K562 (cell line): ENCODE data around the gene CPVL. TPM values are rescaled to one million over a fixed set of nuclear protein-coding genes. Genes with fewer than 3 reads are reported as not detected.

Source experiments
- ATAC-seq: fragments of 200-7000 bp; cut with Tn5 transposase; 3 replicates; pipeline ENCODE4 v1.9.1; 2020; ENCODE audit warnings: moderate library complexity
- BruUV-seq: library from RNA; stranded (reverse); fragments of 400-500 nt; replicated peaks from 2 replicates; lab custom pipeline; 2021; lab: Mats Ljungman, UMichigan
- CTCF ChIA-PET: fragments of 300-600 bp; formaldehyde crosslinking; extraction: SDS; loops from one replicate; lab custom pipeline; 2021; ENCODE audit warnings: low intra/inter-chr PET ratio; lab: Yijun Ruan, JAX
- POLR2A ChIA-PET: fragments of 300-600, 350-650 bp; sonication (Branson Sonifier 250); formaldehyde crosslinking; extraction: SDS; loops from one replicate; lab custom pipeline; 2021; ENCODE audit warnings: antibody characterized with exemption, inconsistent platforms; lab: Yijun Ruan, JAX
- DNase-seq, 4 experiments: peaks; one replicate each; pipeline versions ENCODE4 v3.0.0 to v3.0.0-alpha.2; 2011 to 2018; ENCODE audit warnings: low spot score in 3 of 4, mixed read lengths in 3 of 4; ENCODE audit errors: extremely low read depth in 1 of 4
- FAIRE-seq: peaks from 2 replicates; lab custom pipeline; 2011; peaks lifted over from hg19 to GRCh38; lab: Jason Lieb, UNC
- H2AFZ ChIP-seq: 2 replicates; pipeline ENCODE4 v1.6.0; 2011; ENCODE audit warnings: low read depth, low read length, control low read depth, inconsistent platforms
- H3K27ac ChIP-seq: fragments of 200-600 bp; 3 replicates; pipeline ENCODE4 v1.8.0; 2011; ENCODE audit warnings: low read depth, mild to moderate bottlenecking, control low read depth, inconsistent platforms, low read length, moderate library complexity, mixed read lengths; ENCODE audit errors: extremely low read depth
- H3K27me3 ChIP-seq, 2 experiments: fragments of 300-600 bp in 1 of 2; 2 replicates in 1 of 2; 3 replicates in 1 of 2; pipeline versions ENCODE4 v1.6.0 to v1.8.0; 2011; ENCODE audit warnings: inconsistent platforms in 2 of 2, low read length in 2 of 2, mild to moderate bottlenecking in 1 of 2, mixed read lengths in 1 of 2, moderate library complexity in 1 of 2; ENCODE audit not compliant: control insufficient read depth in 2 of 2, insufficient read depth in 2 of 2
- H3K36me3 ChIP-seq: fragments of 300-600 bp; 3 replicates; pipeline ENCODE4 v1.8.0; 2011; ENCODE audit warnings: mild to moderate bottlenecking, low read length, inconsistent platforms; ENCODE audit not compliant: control insufficient read depth, insufficient read depth
- H3K4me1 ChIP-seq, 2 experiments: fragments of 200-600 bp in 1 of 2; replicated peaks in 1 of 2; 2 replicates in 1 of 2; 3 replicates in 1 of 2; pipeline versions ENCODE4 v1.5.1 to v1.8.0; 2011; ENCODE audit warnings: inconsistent platforms in 2 of 2, low read length in 2 of 2, mild to moderate bottlenecking in 1 of 2, mixed read lengths in 1 of 2, moderate library complexity in 1 of 2; ENCODE audit not compliant: control insufficient read depth in 2 of 2, insufficient read depth in 2 of 2
- H3K4me2 ChIP-seq: 2 replicates; pipeline ENCODE4 v1.6.1; 2011; ENCODE audit warnings: low read length, control low read depth, inconsistent platforms, mixed read lengths; ENCODE audit not compliant: insufficient read depth
- H3K4me3 ChIP-seq: fragments of 200-600 bp; sonication (generic), shearing (Covaris generic); 2 replicates; pipeline ENCODE4 v1.5.1; 2016; ENCODE audit warnings: control low read depth, inconsistent platforms
- H3K79me2 ChIP-seq: fragments of 200-600 bp; 3 replicates; pipeline ENCODE4 v1.8.0; 2011; ENCODE audit warnings: low read length, inconsistent platforms; ENCODE audit not compliant: control insufficient read depth, insufficient read depth
- H3K9ac ChIP-seq, 2 experiments: 2 replicates each; pipeline versions ENCODE4 v1.6.0 to v1.6.1; 2011; ENCODE audit warnings: low read depth in 2 of 2, low read length in 2 of 2, control low read depth in 1 of 2, inconsistent platforms in 1 of 2, mild to moderate bottlenecking in 1 of 2, mixed read lengths in 1 of 2; ENCODE audit not compliant: insufficient read depth in 1 of 2
- H3K9me1 ChIP-seq: one replicate; pipeline ENCODE4 v1.6.0; 2011; ENCODE audit warnings: inconsistent platforms, mild to moderate bottlenecking, low read length, moderate library complexity; ENCODE audit not compliant: control insufficient read depth, insufficient read depth
- H3K9me3 ChIP-seq: replicated peaks from 2 replicates; pipeline ENCODE4 v1.5.1; 2011; ENCODE audit warnings: low read depth, low read length, inconsistent platforms; ENCODE audit not compliant: control insufficient read depth, insufficient read depth
- H4K20me1 ChIP-seq: replicated peaks from 2 replicates; pipeline ENCODE4 v1.6.1; 2011; ENCODE audit warnings: low read length, inconsistent platforms, mixed read lengths; ENCODE audit not compliant: control insufficient read depth, insufficient read depth
- BCLAF1 ChIP-seq, 2 experiments: fragments of 450-650 bp in 1 of 2; IDR thresholded peaks; 2 replicates each; pipeline ENCODE4 v1.6.1; 2011 to 2017; ENCODE audit warnings: low read depth in 2 of 2, antibody characterized with exemption in 1 of 2, borderline replicate concordance in 1 of 2, low read length in 1 of 2, mild to moderate bottlenecking in 1 of 2, mixed read lengths in 1 of 2; ENCODE audit not compliant: control insufficient read depth in 1 of 2
- CC2D1A ChIP-seq: fragments of 450-650 bp; IDR thresholded peaks from 2 replicates; pipeline ENCODE4 v1.6.1; 2017; ENCODE audit warnings: mild to moderate bottlenecking
- DLX4 ChIP-seq: fragments of 250-450 bp; sonication (Bioruptor Pico); IDR thresholded peaks from 2 replicates; pipeline ENCODE4 v1.6.1; 2021; ENCODE audit warnings: mild to moderate bottlenecking
- NFE2 ChIP-seq: IDR thresholded peaks from 2 replicates; pipeline ENCODE4 v1.6.1; 2014; ENCODE audit warnings: antibody characterized with exemption, low read depth
- PHF8 ChIP-seq: fragments of 200-600 bp; sonication (generic); IDR thresholded peaks from 2 replicates; pipeline ENCODE4 v1.6.1; 2012; ENCODE audit warnings: mixed run types, mild to moderate bottlenecking, inconsistent platforms, low read length, moderate library complexity, borderline replicate concordance
- TCF3 ChIP-seq: sonication (generic); formaldehyde crosslinking; IDR thresholded peaks from 2 replicates; pipeline ENCODE4 v1.4.0; 2020; ENCODE audit warnings: mild to moderate bottlenecking, missing genetic modification reagents
- TRIM28 ChIP-seq: fragments of 450-650 bp; IDR thresholded peaks from 2 replicates; pipeline ENCODE4 v1.6.1; 2017
- ZNF561 ChIP-seq: fragments of 450-650 bp; formaldehyde crosslinking; conservative IDR thresholded peaks from 2 replicates; pipeline ENCODE4 v1.4.0; 2020; ENCODE audit warnings: mild to moderate bottlenecking, moderate library complexity
- WGBS: fragments of 100-300 bp; shearing (Covaris generic); methylation state at CpG from one replicate; pipeline ENCODE4 v1.1.6; 2016; ENCODE audit warnings: low coverage, mixed read lengths; ENCODE audit not compliant: insufficient coverage; ENCODE audit errors: missing lambda C conversion rate; 5-methylcytosine and 5-hydroxymethylcytosine counted together
- in situ Hi-C: fragments of 300-500 bp; cut with MboI; formaldehyde crosslinking; loops from 4 replicates; pipeline ENCODE4 v1.15.0; 2018; ENCODE audit warnings: inconsistent platforms, mixed read lengths
- intact Hi-C: fragments of 100-400 bp; cut with micrococcal nuclease; formaldehyde crosslinking; loops from 2 replicates; pipeline ENCODE4 v1.14.2; 2022
- polyA plus RNA-seq, 8 experiments: library from polyadenylated mRNA; depleted of rRNA in 4 of 8; stranded (reverse) in 5 of 8; unstranded in 3 of 8; fragments of >200 nt; fragmentation: Nextera tagmentation in 2 of 8; fragmentation: Illumina TruSeq in 1 of 8; extraction: Ambion mirVana in 2 of 8; extraction: Trizol in 1 of 8; gene quantifications; 2 replicates each; pipeline versions ENCODE4 v1.2.1 to v1.2.3, GENCODE V29; 2011 to 2014; ENCODE audit warnings: inconsistent platforms in 1 of 8, missing spikeins in 1 of 8
- total RNA-seq, 7 experiments: library from RNA; depleted of rRNA in 6 of 7; stranded (reverse); fragments of >200 nt in 6 of 7; fragmentation: Illumina TruSeq in 2 of 7; extraction: Trizol in 2 of 7; gene quantifications; 2 replicates each; pipeline versions ENCODE4 v1.2.1 to v1.2.3, GENCODE V29; 2011 to 2021; ENCODE audit warnings: low replicate concordance in 1 of 7

Gene CPVL
- total and polyA plus RNA-seq, 9 of the 15 experiments (the other 6 are each of a cell fraction or from before 2014, with no cell fraction given), result 0.89 to 2.4 (median 1.5) TPM

- TF ChIP-seq BCLAF1 (IDR thresholded peaks at IDR 0.05; ENCODE audit: borderline replicate concordance in 1 of 2, control insufficient read depth in 1 of 2, low read depth in 2 of 2, low read length in 1 of 2) (no peak), ZNF561 (CRISPR knock-in tag) (no peak), TCF3 (CRISPR knock-in tag) (no peak), CC2D1A (no peak)
Measured at GRCh38 chr7:28957751-28958234, 188.5 kb downstream of the CPVL start (continued).

- DNase-seq (no peak), ATAC-seq (no peak), FAIRE-seq (no peak)
- in situ Hi-C loops, result no loop called here
- no peak overlapping the region for H3K9ac ChIP-seq
- 61% methylated on average over 34 of the region's 59 CpGs for WGBS
- no peaks in the 10 kb centered on the region for H3K36me3 ChIP-seq
- no peaks in the 10 kb centered on the region for H4K20me1 ChIP-seq
- H3K9me1 ChIP-seq, result no peaks in the 10 kb centered on the region
- H3K9me3 ChIP-seq, result no peaks in the 10 kb centered on the region
- no peaks in the 10 kb centered on the region for H3K27me3 ChIP-seq
- no TSS peak for BruUV-seq
- H3K79me2 ChIP-seq, result no peaks in the 10 kb centered on the region
- H2AFZ ChIP-seq, result no peak overlapping the region
- ChIA-PET CTCF (no interaction called here), POLR2A (no interaction called here)
- no peak overlapping the region for H3K27ac ChIP-seq
- no peaks in the 10 kb centered on the region for H3K4me1 ChIP-seq
- H3K4me2 ChIP-seq, result no peak overlapping the region
- H3K4me3 ChIP-seq, result no peak overlapping the region
- intact Hi-C loops, result no loop called here
- no peak for TF ChIP-seq NFE2
- TF ChIP-seq PHF8, result no peak
- no peak for TF ChIP-seq DLX4 (CRISPR knock-in tag)
- TF ChIP-seq TRIM28, result no peak
Measured at GRCh38 chr7:28957064-28957750, 189.1 kb downstream of the CPVL start.
